ENCODE data around the gene PRICKLE1.

The PRICKLE1 gene

GRCh38 chr12:42459336-42459847 is 130.2 kb downstream of the PRICKLE1 start:
- DNase-seq (ENCODE audit: low read depth in 2 of 2, low spot score in 1 of 2), result no peak

GRCh38 chr12:42458575-42458974 is 131.0 kb downstream of the PRICKLE1 start:
- DNase-seq (ENCODE audit: low read depth in 2 of 2, low spot score in 1 of 2), result no peak

GRCh38 chr12:42450248-42450647 is 139.3 kb downstream of the PRICKLE1 start:
- DNase-seq (ENCODE audit: low read depth in 2 of 2, low spot score in 1 of 2), result no peak

GRCh38 chr12:42448841-42449240 is 140.7 kb downstream of the PRICKLE1 start:
- DNase-seq (ENCODE audit: low read depth in 2 of 2, low spot score in 1 of 2), result no peak

GRCh38 chr12:42447371-42447786 is 142.2 kb downstream of the PRICKLE1 start:
- no peak for DNase-seq (ENCODE audit: low read depth in 2 of 2, low spot score in 1 of 2)

- no peak for DNase-seq (ENCODE audit: low read depth in 2 of 2, low spot score in 1 of 2)
Measured at GRCh38 chr12:42446761-42447160, 142.8 kb downstream of the PRICKLE1 start.

GRCh38 chr12:42445891-42446290 is 143.7 kb downstream of the PRICKLE1 start:
- DNase-seq (ENCODE audit: low read depth in 2 of 2, low spot score in 1 of 2), result no peak

- no peak for DNase-seq (ENCODE audit: low read depth in 2 of 2, low spot score in 1 of 2)
Measured at GRCh38 chr12:42444192-42444943, 145.2 kb downstream of the PRICKLE1 start.

GRCh38 chr12:42442888-42443287 is 146.7 kb downstream of the PRICKLE1 start:
- DNase-seq (ENCODE audit: low read depth in 2 of 2, low spot score in 1 of 2), result no peak

GRCh38 chr12:42442311-42442759 is 147.2 kb downstream of the PRICKLE1 start:
- no peak for DNase-seq (ENCODE audit: low read depth in 2 of 2, low spot score in 1 of 2)

- DNase-seq (ENCODE audit: low read depth in 2 of 2, low spot score in 1 of 2), result no peak
Measured at GRCh38 chr12:42440608-42441007, 148.9 kb downstream of the PRICKLE1 start.

- DNase-seq (ENCODE audit: low read depth in 2 of 2, low spot score in 1 of 2), result no peak
Measured at GRCh38 chr12:42432517-42433140, 156.9 kb downstream of the PRICKLE1 start.

- no peak for DNase-seq (ENCODE audit: low read depth in 2 of 2, low spot score in 1 of 2)
Measured at GRCh38 chr12:42428850-42429249, 160.7 kb downstream of the PRICKLE1 start.

- DNase-seq (ENCODE audit: low read depth in 2 of 2, low spot score in 1 of 2), result no peak
Measured at GRCh38 chr12:42426746-42427145, 162.8 kb downstream of the PRICKLE1 start.

- no peak for DNase-seq (ENCODE audit: low read depth in 2 of 2, low spot score in 1 of 2)
Measured at GRCh38 chr12:42422785-42423184, 166.8 kb downstream of the PRICKLE1 start.

GRCh38 chr12:42421844-42422779 is 167.4 kb downstream of the PRICKLE1 start:
- DNase-seq (ENCODE audit: low read depth in 2 of 2, low spot score in 1 of 2), result no peak

- no peak for DNase-seq (ENCODE audit: low read depth in 2 of 2, low spot score in 1 of 2)
Measured at GRCh38 chr12:42420395-42420794, 169.2 kb downstream of the PRICKLE1 start.

GRCh38 chr12:42410340-42410739 is 179.2 kb downstream of the PRICKLE1 start:
- no peak for DNase-seq (ENCODE audit: low read depth in 2 of 2, low spot score in 1 of 2)

- DNase-seq (ENCODE audit: low read depth in 2 of 2, low spot score in 1 of 2), result no peak
Measured at GRCh38 chr12:42409471-42409870, 180.1 kb downstream of the PRICKLE1 start.

GRCh38 chr12:42407306-42407705 is 182.2 kb downstream of the PRICKLE1 start:
- DNase-seq (ENCODE audit: low read depth in 2 of 2, low spot score in 1 of 2), result no peak
